ENCODE data around the gene MAP1B. TPM values are rescaled to one million over a fixed set of nuclear protein-coding genes. Genes with fewer than 3 reads are reported as not detected.

Gene MAP1B
- total RNA-seq, 4 donors from 2014 or later, result 38.9 to 57.5 (median 44.4) TPM

GRCh38 chr5:72180925-72181324, 73.7 kb downstream of the MAP1B start:
- no peak overlapping the region for H3K4me3 ChIP-seq
- in situ Hi-C loops (cut with MboI; ENCODE audit: low pct_ligation_motif_present in 1 of 4, low pct_unique_long_range_greater_than_20kb in 1 of 4, low sequenced_read_pairs in 3 of 4), result no loop called here

GRCh38 chr5:72182686-72183085, 75.4 kb downstream of the MAP1B start:
- 60 to 86% methylated on average over 1 to 7 of the region's 7 CpGs for WGBS, 2 donors (ENCODE audit: low coverage in 1 of 2)
- intact Hi-C loops (cut with DNase I; ENCODE audit: low total_unique reads) (no loop called here), in situ Hi-C loops (cut with MboI; ENCODE audit: low pct_ligation_motif_present in 1 of 4, low pct_unique_long_range_greater_than_20kb in 1 of 4, low sequenced_read_pairs in 3 of 4) (no loop called here)
- TF ChIP-seq EP300 (IDR thresholded peaks at IDR 0.05; ENCODE audit: low read depth) (no peak), POLR2A (IDR thresholded peaks at IDR 0.05) (no peak), POLR2AphosphoS5 (IDR thresholded peaks at IDR 0.05) (no peak), CTCF (IDR thresholded peaks at IDR 0.05) (no peak)
- H3K36me3 ChIP-seq, result no peaks in the 10 kb centered on the region
- H3K9me3 ChIP-seq, result no peaks in the 10 kb centered on the region
- peaks cover 0 to 7% (median 5%) of the 10 kb centered on the region in 4 donors for H3K4me1 ChIP-seq
- DNase-seq, result no peak
- no peaks in the 10 kb centered on the region for H3K27me3 ChIP-seq
- no peak overlapping the region for H3K4me3 ChIP-seq
- H3K27ac ChIP-seq, result no peak overlapping the region

More at GRCh38 chr5:72180925-72181324, 73.7 kb downstream of the MAP1B start:
- Histone ChIP-seq H3K27ac (no peak overlapping the region), H3K9me3 (no peaks in the 10 kb centered on the region), H3K36me3 (no peaks in the 10 kb centered on the region), H3K4me1 (peaks cover 0 to 7% (median 5%) of the 10 kb centered on the region in 4 donors), H3K27me3 (no peaks in the 10 kb centered on the region)
- intact Hi-C loops (cut with DNase I; ENCODE audit: low total_unique reads), result no loop called here
- WGBS, 2 donors (ENCODE audit: low coverage in 1 of 2), result 0 to 56% methylated on average over 1 to 4 of the region's 4 CpGs
- no peak for TF ChIP-seq POLR2A (IDR thresholded peaks at IDR 0.05)
- TF ChIP-seq CTCF (IDR thresholded peaks at IDR 0.05), result no peak
- no peak for DNase-seq

GRCh38 chr5:72183101-72183520, 75.8 kb downstream of the MAP1B start:
- no peak for TF ChIP-seq EP300 (IDR thresholded peaks at IDR 0.05; ENCODE audit: low read depth)
- TF ChIP-seq POLR2AphosphoS5 (IDR thresholded peaks at IDR 0.05), result no peak
- no peak for TF ChIP-seq POLR2A (IDR thresholded peaks at IDR 0.05)
- TF ChIP-seq CTCF (IDR thresholded peaks at IDR 0.05), result no peak
- H3K9me3 ChIP-seq, result no peaks in the 10 kb centered on the region
- peaks cover 0 to 7% (median 5%) of the 10 kb centered on the region in 4 donors for H3K4me1 ChIP-seq
- H3K27me3 ChIP-seq, result no peaks in the 10 kb centered on the region
- no peak overlapping the region for H3K27ac ChIP-seq
- in situ Hi-C loops (cut with MboI; ENCODE audit: low pct_ligation_motif_present in 1 of 4, low pct_unique_long_range_greater_than_20kb in 1 of 4, low sequenced_read_pairs in 3 of 4), result no loop called here
- no peak overlapping the region for H3K4me3 ChIP-seq
- intact Hi-C loops (cut with DNase I; ENCODE audit: low total_unique reads), result no loop called here
- no peaks in the 10 kb centered on the region for H3K36me3 ChIP-seq
- no peak for DNase-seq
- 70 to 93% methylated on average over 7 of the region's 7 CpGs for WGBS, 2 donors (ENCODE audit: low coverage in 1 of 2)

GRCh38 chr5:72184408-72184807, 77.1 kb downstream of the MAP1B start:
- Histone ChIP-seq H3K36me3 (no peaks in the 10 kb centered on the region), H3K9me3 (no peaks in the 10 kb centered on the region), H3K27me3 (no peaks in the 10 kb centered on the region), H3K27ac (no peak overlapping the region), H3K4me1 (peaks cover 0 to 5% (median 2%) of the 10 kb centered on the region in 4 donors), H3K4me3 (no peak overlapping the region)
- DNase-seq, result no peak
- in situ Hi-C loops (cut with MboI; ENCODE audit: low pct_ligation_motif_present in 1 of 4, low pct_unique_long_range_greater_than_20kb in 1 of 4, low sequenced_read_pairs in 3 of 4) (no loop called here), intact Hi-C loops (cut with DNase I; ENCODE audit: low total_unique reads) (no loop called here)
- WGBS, 2 donors (ENCODE audit: low coverage in 1 of 2), result 90 to 93% methylated on average over 3 of the region's 3 CpGs
- TF ChIP-seq EP300 (IDR thresholded peaks at IDR 0.05; ENCODE audit: low read depth) (no peak), POLR2A (IDR thresholded peaks at IDR 0.05) (no peak), POLR2AphosphoS5 (IDR thresholded peaks at IDR 0.05) (no peak), CTCF (IDR thresholded peaks at IDR 0.05) (no peak)

Measured in transverse colon (tissue), 4 donors.